HUES6 (cell line): ENCODE data around the gene MYL7.
A peak's percentile ranks its signal among the peaks of the same experiment; 100 is the strongest.

Experiments
- H3K27ac ChIP-seq: 2 replicates; pipeline ENCODE4 v1.7.0; 2013; ENCODE audit warnings: low read depth, mild to moderate bottlenecking, low read length, inconsistent platforms
- H3K27me3 ChIP-seq: 2 replicates; pipeline ENCODE4 v1.6.1; 2013; ENCODE audit warnings: low read length; ENCODE audit not compliant: control insufficient read depth, insufficient read depth
- H3K36me3 ChIP-seq: 2 replicates; pipeline ENCODE4 v1.6.1; 2013; ENCODE audit warnings: low read length; ENCODE audit not compliant: control insufficient read depth, insufficient read depth
- H3K4me1 ChIP-seq: 2 replicates; pipeline ENCODE4 v1.6.1; 2013; ENCODE audit warnings: low read length; ENCODE audit not compliant: control insufficient read depth, insufficient read depth
- H3K4me3 ChIP-seq: 2 replicates; pipeline ENCODE4 v1.5.1; 2013; ENCODE audit warnings: low read depth, low read length
- H3K9ac ChIP-seq: one replicate; pipeline ENCODE4 v1.6.1; 2013; ENCODE audit warnings: mild to moderate bottlenecking, low read length
- H3K9me3 ChIP-seq: 2 replicates; pipeline ENCODE4 v1.6.1; 2013; ENCODE audit warnings: low read depth, low read length; ENCODE audit not compliant: control insufficient read depth, insufficient read depth

Gene MYL7

GRCh38 chr7:44113764-44114354 is 27.3 kb downstream of the MYL7 start:
- Histone ChIP-seq H3K27me3 (no peaks in the 10 kb centered on the region), H3K9me3 (no peaks in the 10 kb centered on the region), H3K36me3 (peaks cover 78% of the 10 kb centered on the region), H3K27ac (no peak overlapping the region), H3K4me3 (no peak overlapping the region), H3K9ac (no peak overlapping the region), H3K4me1 (peaks cover 4% of the 10 kb centered on the region)

DNA sequence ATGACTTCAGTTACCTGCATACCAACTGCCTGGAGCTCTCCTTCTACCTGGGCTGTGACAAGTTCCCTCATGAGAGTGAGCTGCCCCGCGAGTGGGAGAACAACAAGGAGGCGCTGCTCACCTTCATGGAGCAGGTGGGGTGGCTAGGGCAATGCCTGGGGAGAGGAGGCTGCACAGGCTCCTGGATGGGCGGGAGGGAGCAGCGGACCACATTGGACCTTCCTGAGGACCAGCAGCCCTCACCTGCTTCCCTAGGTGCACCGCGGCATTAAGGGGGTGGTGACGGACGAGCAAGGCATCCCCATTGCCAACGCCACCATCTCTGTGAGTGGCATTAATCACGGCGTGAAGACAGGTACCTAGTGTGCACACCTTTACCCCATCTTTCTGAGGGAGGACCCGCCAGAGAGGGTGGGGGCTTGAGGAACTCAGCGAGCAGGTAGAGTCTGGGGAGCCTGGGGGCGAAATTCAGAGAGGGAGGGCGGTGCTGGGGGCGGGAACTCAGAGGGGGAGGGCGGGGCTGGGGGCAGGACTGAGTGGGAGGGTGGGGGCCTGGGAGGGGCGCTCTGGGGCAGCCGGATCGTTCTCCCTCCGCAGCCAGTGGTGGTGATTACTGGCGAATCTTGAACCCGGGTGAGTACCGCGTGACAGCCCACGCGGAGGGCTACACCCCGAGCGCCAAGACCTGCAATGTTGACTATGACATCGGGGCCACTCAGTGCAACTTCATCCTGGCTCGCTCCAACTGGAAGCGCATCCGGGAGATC is 28.0 kb downstream of the MYL7 start:
- H3K36me3 ChIP-seq, result peaks cover 75% of the 10 kb centered on the region
- H3K4me3 ChIP-seq, result peak overlapping the region; percentile 50

GRCh38 chr7:44112231-44112996 is 28.7 kb downstream of the MYL7 start:
- Histone ChIP-seq H3K9me3 (no peaks in the 10 kb centered on the region), H3K36me3 (peaks cover 72% of the 10 kb centered on the region), H3K9ac (no peak overlapping the region), H3K27ac (no peak overlapping the region), H3K4me3 (peak overlapping the region; percentile 50), H3K4me1 (peaks cover 4% of the 10 kb centered on the region), H3K27me3 (no peaks in the 10 kb centered on the region)

More for the DNA sequence above, 28.0 kb downstream of the MYL7 start:
- H3K27me3 ChIP-seq, result no peaks in the 10 kb centered on the region
- H3K9ac ChIP-seq, result no peak overlapping the region
- H3K4me1 ChIP-seq, result peaks cover 4% of the 10 kb centered on the region
- no peak overlapping the region for H3K27ac ChIP-seq
- H3K9me3 ChIP-seq, result no peaks in the 10 kb centered on the region

GRCh38 chr7:44111761-44112160 is 29.4 kb downstream of the MYL7 start:
- no peaks in the 10 kb centered on the region for H3K9me3 ChIP-seq
- peaks cover 70% of the 10 kb centered on the region for H3K36me3 ChIP-seq
- H3K27ac ChIP-seq, result no peak overlapping the region
- no peaks in the 10 kb centered on the region for H3K27me3 ChIP-seq
- no peak overlapping the region for H3K9ac ChIP-seq
- peaks cover 4% of the 10 kb centered on the region for H3K4me1 ChIP-seq
- H3K4me3 ChIP-seq, result no peak overlapping the region

DNA sequence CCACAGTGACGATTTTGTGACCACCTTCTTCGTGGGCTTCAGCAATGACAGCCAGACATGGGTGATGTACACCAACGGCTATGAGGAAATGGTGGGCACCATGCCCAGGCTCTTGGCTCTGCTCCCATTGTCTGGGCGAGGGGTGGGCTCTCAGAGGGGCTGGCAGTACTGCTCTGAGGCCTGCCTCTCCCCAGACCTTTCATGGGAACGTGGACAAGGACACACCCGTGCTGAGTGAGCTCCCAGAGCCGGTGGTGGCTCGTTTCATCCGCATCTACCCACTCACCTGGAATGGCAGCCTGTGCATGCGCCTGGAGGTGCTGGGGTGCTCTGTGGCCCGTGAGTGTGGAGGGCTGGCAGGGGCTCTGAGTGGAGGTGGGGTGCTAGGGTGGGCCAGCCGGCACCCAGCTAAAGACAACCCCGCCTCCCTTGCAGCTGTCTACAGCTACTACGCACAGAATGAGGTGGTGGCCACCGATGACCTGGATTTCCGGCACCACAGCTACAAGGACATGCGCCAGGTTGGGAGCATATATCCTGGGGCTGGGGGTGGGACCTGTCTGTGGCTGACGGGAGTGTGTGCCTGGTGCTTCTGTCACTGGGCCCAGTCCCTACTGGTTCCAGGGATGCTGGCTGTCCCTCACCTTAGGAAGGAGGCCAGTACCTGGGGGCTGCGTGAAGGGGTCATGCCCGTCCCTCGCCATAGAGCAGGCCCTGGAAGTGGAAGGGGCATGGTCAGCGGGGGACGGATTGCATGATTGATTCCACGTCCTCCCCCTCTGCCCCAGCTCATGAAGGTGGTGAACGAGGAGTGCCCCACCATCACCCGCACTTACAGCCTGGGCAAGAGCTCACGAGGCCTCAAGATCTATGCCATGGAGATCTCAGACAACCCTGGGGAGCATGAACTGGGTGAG is 30.2 kb downstream of the MYL7 start:
- H3K27ac ChIP-seq, result no peak overlapping the region
- peaks cover 4% of the 10 kb centered on the region for H3K4me1 ChIP-seq
- no peaks in the 10 kb centered on the region for H3K27me3 ChIP-seq
- peaks cover 62% of the 10 kb centered on the region for H3K36me3 ChIP-seq
- H3K9ac ChIP-seq, result no peak overlapping the region
- H3K4me3 ChIP-seq, result no peak overlapping the region
- H3K9me3 ChIP-seq, result no peaks in the 10 kb centered on the region

DNA sequence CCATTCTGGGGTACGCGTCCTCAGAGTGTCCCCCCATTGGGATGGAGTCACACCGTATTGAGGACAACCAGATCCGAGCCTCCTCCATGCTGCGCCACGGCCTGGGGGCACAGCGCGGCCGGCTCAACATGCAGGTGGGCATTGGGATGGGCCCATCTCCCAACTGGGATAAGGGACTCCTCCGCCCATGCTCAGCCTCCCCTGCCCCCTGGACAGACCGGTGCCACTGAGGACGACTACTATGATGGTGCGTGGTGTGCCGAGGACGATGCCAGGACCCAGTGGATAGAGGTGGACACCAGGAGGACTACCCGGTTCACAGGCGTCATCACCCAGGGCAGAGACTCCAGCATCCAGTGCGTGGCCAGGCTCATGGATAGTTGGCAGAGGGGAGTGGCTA is 31.1 kb downstream of the MYL7 start:
- Histone ChIP-seq H3K27ac (no peak overlapping the region), H3K36me3 (peaks cover 52% of the 10 kb centered on the region), H3K4me3 (no peak overlapping the region), H3K9me3 (no peaks in the 10 kb centered on the region), H3K27me3 (peaks cover 7% of the 10 kb centered on the region), H3K9ac (no peak overlapping the region), H3K4me1 (peaks cover 12% of the 10 kb centered on the region)

DNA sequence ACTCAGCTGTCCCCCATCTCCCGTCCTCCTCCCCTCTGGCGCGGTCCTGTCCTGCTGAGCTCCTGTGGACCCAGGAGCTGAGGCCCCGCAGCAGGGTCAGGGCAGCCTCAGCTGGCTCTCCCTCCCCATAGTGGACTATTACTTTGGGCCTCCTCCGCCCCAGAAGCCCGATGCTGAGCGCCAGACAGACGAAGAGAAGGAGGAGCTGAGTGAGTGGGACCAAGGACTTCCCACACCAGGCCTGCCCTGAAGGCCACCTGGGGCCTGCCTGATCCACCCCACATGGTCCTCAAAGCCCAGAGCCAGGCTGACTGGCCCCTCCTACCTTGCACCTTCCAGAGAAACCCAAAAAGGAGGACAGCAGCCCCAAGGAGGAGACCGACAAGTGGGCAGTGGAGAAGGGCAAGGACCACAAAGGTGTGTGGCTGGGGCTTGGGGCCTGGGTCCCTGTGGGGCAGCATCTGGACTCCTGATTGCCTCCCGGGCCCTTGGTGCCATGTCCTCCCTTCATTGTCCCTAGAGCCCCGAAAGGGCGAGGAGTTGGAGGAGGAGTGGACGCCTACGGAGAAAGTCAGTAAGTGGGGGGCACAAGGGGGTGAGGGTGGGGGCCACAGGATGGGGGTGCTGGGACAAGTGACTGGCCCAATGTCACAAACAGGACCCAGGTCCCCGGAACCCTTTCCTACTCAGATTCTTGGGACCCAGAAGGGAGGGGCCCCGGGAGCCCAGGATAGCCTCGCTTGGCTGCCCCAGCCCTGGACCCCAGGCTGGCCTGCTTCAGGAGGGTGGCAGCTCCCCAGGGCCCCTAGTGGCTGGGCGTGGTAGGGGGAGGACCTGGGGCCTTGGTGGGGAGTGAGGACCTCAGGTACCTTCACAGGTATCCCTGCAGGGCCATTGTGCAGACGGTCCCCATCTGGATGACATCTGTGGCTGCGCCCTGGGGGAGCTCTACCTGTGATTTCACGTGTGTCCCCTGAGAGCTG is 32.1 kb downstream of the MYL7 start:
- Histone ChIP-seq H3K27ac (no peak overlapping the region), H3K9ac (no peak overlapping the region), H3K9me3 (no peaks in the 10 kb centered on the region), H3K4me3 (no peak overlapping the region), H3K27me3 (peaks cover 9% of the 10 kb centered on the region), H3K36me3 (peaks cover 43% of the 10 kb centered on the region), H3K4me1 (peaks cover 13% of the 10 kb centered on the region)

GRCh38 chr7:44107961-44108767 is 33.0 kb downstream of the MYL7 start:
- H3K27me3 ChIP-seq, result peaks cover 16% of the 10 kb centered on the region
- H3K4me3 ChIP-seq, result no peak overlapping the region
- no peak overlapping the region for H3K9ac ChIP-seq
- no peaks in the 10 kb centered on the region for H3K9me3 ChIP-seq
- H3K36me3 ChIP-seq, result peaks cover 36% of the 10 kb centered on the region
- H3K27ac ChIP-seq, result no peak overlapping the region
- peaks cover 16% of the 10 kb centered on the region for H3K4me1 ChIP-seq

- Histone ChIP-seq H3K27ac (no peak overlapping the region), H3K27me3 (peaks cover 24% of the 10 kb centered on the region), H3K9me3 (no peaks in the 10 kb centered on the region), H3K9ac (no peak overlapping the region), H3K4me1 (peaks cover 13% of the 10 kb centered on the region), H3K4me3 (no peak overlapping the region), H3K36me3 (peaks cover 33% of the 10 kb centered on the region)
Measured at GRCh38 chr7:44107116-44107960, 33.8 kb downstream of the MYL7 start.
